ENCODE results near the gene SOAT2. TPM values are rescaled to one million over a fixed set of nuclear protein-coding genes. Genes with fewer than 3 reads are reported as not detected.

The SOAT2 gene
- total RNA-seq, 1 donor from 2014 or later = not detected

- Histone ChIP-seq H3K79me2 (ENCODE audit: low read depth) (no peaks in the 10 kb centered on the region), H3F3A (ENCODE audit: low read depth) (peaks cover 13% of the 10 kb centered on the region), H2AFZ (replicated peaks) (peak overlapping the region; percentile 70), H4K20me1 (ENCODE audit: low read depth) (no peaks in the 10 kb centered on the region), H3K4me3 (peak overlapping the region; percentile 72), H3K27ac (no peak overlapping the region), H3K4me2 (peak overlapping the region; percentile 88), H3K4me1 (peaks cover 21% of the 10 kb centered on the region), H3K36me3 (no peaks in the 10 kb centered on the region), H3K27me3 (peaks cover 43% of the 10 kb centered on the region), H3K9me3 (ENCODE audit: low read depth) (no peaks in the 10 kb centered on the region), H3K9ac (no peak overlapping the region)
- H3K9me3 Mint-ChIP-seq = no peaks in the 10 kb centered on the region
- no peak overlapping the region for H3K27ac Mint-ChIP-seq
- TF ChIP-seq EZH2 (IDR thresholded peaks at IDR 0.05) (no peak), EZH2phosphoT487 (IDR thresholded peaks at IDR 0.05) (no peak), CTCF (IDR thresholded peaks at IDR 0.05) (no peak)
- peaks cover 47% of the 10 kb centered on the region for H3K4me1 Mint-ChIP-seq
- peaks cover 47% of the 10 kb centered on the region for H3K27me3 Mint-ChIP-seq (ENCODE audit: insufficient read depth, low read depth)
- no peaks in the 10 kb centered on the region for H3K36me3 Mint-ChIP-seq
- H3K4me3 Mint-ChIP-seq = peak overlapping the region; percentile 82
- DNase-seq (ENCODE audit: low spot score) = no peak
Observed at GRCh38 chr12:53098354-53098981, 4.8 kb upstream of the SOAT2 start.

GRCh38 chr12:53099071-53099882 is 4.0 kb upstream of the SOAT2 start:
- no peak overlapping the region for H3K9ac ChIP-seq
- Mint-ChIP-seq H3K4me3 (peak overlapping the region; percentile 82), H3K27me3 (ENCODE audit: insufficient read depth, low read depth) (peaks cover 44% of the 10 kb centered on the region), H3K9me3 (no peaks in the 10 kb centered on the region), H3K36me3 (no peaks in the 10 kb centered on the region), H3K4me1 (peaks cover 53% of the 10 kb centered on the region), H3K27ac (no peak overlapping the region)
- H3K4me3 ChIP-seq = no peak overlapping the region
- no peak overlapping the region for H3K27ac ChIP-seq
- no peak overlapping the region for H3K4me2 ChIP-seq
- TF ChIP-seq EZH2phosphoT487 (IDR thresholded peaks at IDR 0.05) (no peak), CTCF (IDR thresholded peaks at IDR 0.05) (peak; percentile 97), EZH2 (IDR thresholded peaks at IDR 0.05) (no peak)
- H3K9me3 ChIP-seq (ENCODE audit: low read depth) = no peaks in the 10 kb centered on the region
- no peaks in the 10 kb centered on the region for H3K36me3 ChIP-seq
- H3K79me2 ChIP-seq (ENCODE audit: low read depth) = no peaks in the 10 kb centered on the region
- peaks cover 43% of the 10 kb centered on the region for H3K27me3 ChIP-seq
- DNase-seq (ENCODE audit: low spot score) = peak; percentile 84
- H4K20me1 ChIP-seq (ENCODE audit: low read depth) = no peaks in the 10 kb centered on the region
- peaks cover 13% of the 10 kb centered on the region for H3F3A ChIP-seq (ENCODE audit: low read depth)
- H2AFZ ChIP-seq (replicated peaks) = no peak overlapping the region
- peaks cover 21% of the 10 kb centered on the region for H3K4me1 ChIP-seq

GRCh38 chr12:53100466-53101151 is 2.7 kb upstream of the SOAT2 start:
- Histone ChIP-seq H3K4me1 (peaks cover 21% of the 10 kb centered on the region), H2AFZ (replicated peaks) (no peak overlapping the region), H4K20me1 (ENCODE audit: low read depth) (no peaks in the 10 kb centered on the region), H3K4me2 (no peak overlapping the region), H3F3A (ENCODE audit: low read depth) (peaks cover 13% of the 10 kb centered on the region), H3K27ac (no peak overlapping the region), H3K9me3 (ENCODE audit: low read depth) (no peaks in the 10 kb centered on the region), H3K9ac (no peak overlapping the region), H3K79me2 (ENCODE audit: low read depth) (no peaks in the 10 kb centered on the region), H3K27me3 (peaks cover 38% of the 10 kb centered on the region), H3K4me3 (no peak overlapping the region), H3K36me3 (no peaks in the 10 kb centered on the region)
- no peak for TF ChIP-seq EZH2phosphoT487 (IDR thresholded peaks at IDR 0.05)
- TF ChIP-seq CTCF (IDR thresholded peaks at IDR 0.05) = no peak
- no peak for TF ChIP-seq EZH2 (IDR thresholded peaks at IDR 0.05)
- Mint-ChIP-seq H3K9me3 (no peaks in the 10 kb centered on the region), H3K4me3 (peak overlapping the region; percentile 48), H3K4me1 (peaks cover 57% of the 10 kb centered on the region), H3K27me3 (ENCODE audit: insufficient read depth, low read depth) (peaks cover 38% of the 10 kb centered on the region), H3K36me3 (no peaks in the 10 kb centered on the region), H3K27ac (no peak overlapping the region)
- no peak for DNase-seq (ENCODE audit: low spot score)
